ENCODE results near the gene HOXA13. TPM values are rescaled to one million over a fixed set of nuclear protein-coding genes. Genes with fewer than 3 reads are reported as not detected.

HOXA13 gene
- polyA plus RNA-seq, 1 donor: not detected

- no peak for DNase-seq
- no peaks in the 10 kb centered on the region for H3K36me3 ChIP-seq (ENCODE audit: control insufficient read depth, insufficient read depth, low read length)
- H3K4me1 ChIP-seq (ENCODE audit: control insufficient read depth, insufficient read depth, low read length): peaks cover 12% of the 10 kb centered on the region
- H3K27ac ChIP-seq (ENCODE audit: low read length): peak overlapping the region; percentile 45
- peaks cover 94% of the 10 kb centered on the region for H3K27me3 ChIP-seq (ENCODE audit: control insufficient read depth, insufficient read depth, low read length)
- H3K9me3 ChIP-seq (ENCODE audit: control insufficient read depth, low read depth, low read length): peaks cover 22% of the 10 kb centered on the region
- peak overlapping the region; percentile 59 for H3K4me3 ChIP-seq (ENCODE audit: low read length)
- WGBS (ENCODE audit: insufficient coverage, low lambda C conversion rate): no CpG with 5 or more reads among the region's 27 CpGs
These were observed 40.4 kb downstream of the HOXA13 start for GRCh38 chr7:27159266-27160144.

- WGBS (ENCODE audit: insufficient coverage, low lambda C conversion rate): no CpG with 5 or more reads among the region's 35 CpGs
- H3K36me3 ChIP-seq (ENCODE audit: control insufficient read depth, insufficient read depth, low read length): no peaks in the 10 kb centered on the region
- DNase-seq: no peak
- peaks cover 94% of the 10 kb centered on the region for H3K27me3 ChIP-seq (ENCODE audit: control insufficient read depth, insufficient read depth, low read length)
- H3K4me3 ChIP-seq (ENCODE audit: low read length): no peak overlapping the region
- H3K9me3 ChIP-seq (ENCODE audit: control insufficient read depth, low read depth, low read length): peaks cover 17% of the 10 kb centered on the region
- peaks cover 12% of the 10 kb centered on the region for H3K4me1 ChIP-seq (ENCODE audit: control insufficient read depth, insufficient read depth, low read length)
- peak overlapping the region; percentile 37 for H3K27ac ChIP-seq (ENCODE audit: low read length)
These were observed 41.2 kb downstream of the HOXA13 start for GRCh38 chr7:27158436-27159265.

- H3K27ac ChIP-seq (ENCODE audit: low read length): peak overlapping the region; percentile 37
- DNase-seq: no peak
- H3K27me3 ChIP-seq (ENCODE audit: control insufficient read depth, insufficient read depth, low read length): peaks cover 94% of the 10 kb centered on the region
- peaks cover 14% of the 10 kb centered on the region for H3K4me1 ChIP-seq (ENCODE audit: control insufficient read depth, insufficient read depth, low read length)
- 19% methylated on average over 5 of the region's 30 CpGs for WGBS (ENCODE audit: insufficient coverage, low lambda C conversion rate)
- H3K36me3 ChIP-seq (ENCODE audit: control insufficient read depth, insufficient read depth, low read length): no peaks in the 10 kb centered on the region
- peaks cover 18% of the 10 kb centered on the region for H3K9me3 ChIP-seq (ENCODE audit: control insufficient read depth, low read depth, low read length)
- H3K4me3 ChIP-seq (ENCODE audit: low read length): peak overlapping the region; percentile 27
These were observed 42.0 kb downstream of the HOXA13 start for GRCh38 chr7:27157702-27158431.

GRCh38 chr7:27156916-27157701 is 42.8 kb downstream of the HOXA13 start:
- Histone ChIP-seq H3K4me3 (ENCODE audit: low read length) (peak overlapping the region; percentile 27), H3K36me3 (ENCODE audit: control insufficient read depth, insufficient read depth, low read length) (no peaks in the 10 kb centered on the region), H3K9me3 (ENCODE audit: control insufficient read depth, low read depth, low read length) (peaks cover 23% of the 10 kb centered on the region), H3K27ac (ENCODE audit: low read length) (peak overlapping the region; percentile 37), H3K4me1 (ENCODE audit: control insufficient read depth, insufficient read depth, low read length) (peaks cover 17% of the 10 kb centered on the region), H3K27me3 (ENCODE audit: control insufficient read depth, insufficient read depth, low read length) (peaks cover 97% of the 10 kb centered on the region)
- DNase-seq: no peak
- no CpG with 5 or more reads among the region's 30 CpGs for WGBS (ENCODE audit: insufficient coverage, low lambda C conversion rate)

GRCh38 chr7:27156508-27156898 is 43.4 kb downstream of the HOXA13 start, which contains the start of gene HOXA7:
HOXA7 (minus strand) TSS chr7:27156675; CDS start chr7:27156545, 130 bp downstream.
- DNase-seq: no peak
- Histone ChIP-seq H3K9me3 (ENCODE audit: control insufficient read depth, low read depth, low read length) (peaks cover 26% of the 10 kb centered on the region), H3K27me3 (ENCODE audit: control insufficient read depth, insufficient read depth, low read length) (peaks cover 97% of the 10 kb centered on the region), H3K27ac (ENCODE audit: low read length) (peak within 1 kb of the TSS; percentile 69), H3K4me1 (ENCODE audit: control insufficient read depth, insufficient read depth, low read length) (peaks cover 17% of the 10 kb centered on the region), H3K36me3 (ENCODE audit: control insufficient read depth, insufficient read depth, low read length) (no peaks in the 10 kb centered on the region), H3K4me3 (ENCODE audit: low read length) (peak within 1 kb of the TSS; percentile 63)
- WGBS (ENCODE audit: insufficient coverage, low lambda C conversion rate): no CpG with 5 or more reads among the region's 33 CpGs

- WGBS (ENCODE audit: insufficient coverage, low lambda C conversion rate): 0% methylated on average over 1 of the region's 63 CpGs
- Histone ChIP-seq H3K27me3 (ENCODE audit: control insufficient read depth, insufficient read depth, low read length) (peaks cover 99% of the 10 kb centered on the region), H3K9me3 (ENCODE audit: control insufficient read depth, low read depth, low read length) (peaks cover 30% of the 10 kb centered on the region), H3K36me3 (ENCODE audit: control insufficient read depth, insufficient read depth, low read length) (no peaks in the 10 kb centered on the region), H3K27ac (ENCODE audit: low read length) (peak overlapping the region; percentile 69), H3K4me1 (ENCODE audit: control insufficient read depth, insufficient read depth, low read length) (peaks cover 13% of the 10 kb centered on the region), H3K4me3 (ENCODE audit: low read length) (peak overlapping the region; percentile 63)
- DNase-seq: no peak
These were observed 43.9 kb downstream of the HOXA13 start for GRCh38 chr7:27155816-27156507.

GRCh38 chr7:27154901-27155815 is 44.7 kb downstream of the HOXA13 start:
- Histone ChIP-seq H3K4me1 (ENCODE audit: control insufficient read depth, insufficient read depth, low read length) (peaks cover 10% of the 10 kb centered on the region), H3K4me3 (ENCODE audit: low read length) (peak overlapping the region; percentile 63), H3K27me3 (ENCODE audit: control insufficient read depth, insufficient read depth, low read length) (peaks cover 97% of the 10 kb centered on the region), H3K27ac (ENCODE audit: low read length) (peak overlapping the region; percentile 2), H3K9me3 (ENCODE audit: control insufficient read depth, low read depth, low read length) (peaks cover 25% of the 10 kb centered on the region), H3K36me3 (ENCODE audit: control insufficient read depth, insufficient read depth, low read length) (no peaks in the 10 kb centered on the region)
- WGBS (ENCODE audit: insufficient coverage, low lambda C conversion rate): no CpG with 5 or more reads among the region's 48 CpGs
- DNase-seq: no peak

GRCh38 chr7:27154369-27154768 is 45.5 kb downstream of the HOXA13 start:
- H3K4me1 ChIP-seq (ENCODE audit: control insufficient read depth, insufficient read depth, low read length): peaks cover 8% of the 10 kb centered on the region
- no peak overlapping the region for H3K27ac ChIP-seq (ENCODE audit: low read length)
- no peak for DNase-seq
- WGBS (ENCODE audit: insufficient coverage, low lambda C conversion rate): 80% methylated on average over 1 of the region's 10 CpGs
- H3K36me3 ChIP-seq (ENCODE audit: control insufficient read depth, insufficient read depth, low read length): no peaks in the 10 kb centered on the region
- H3K27me3 ChIP-seq (ENCODE audit: control insufficient read depth, insufficient read depth, low read length): peaks cover 94% of the 10 kb centered on the region
- H3K4me3 ChIP-seq (ENCODE audit: low read length): no peak overlapping the region
- H3K9me3 ChIP-seq (ENCODE audit: control insufficient read depth, low read depth, low read length): peaks cover 23% of the 10 kb centered on the region
